NCI-H2081 (cell line): ENCODE data around the gene TUBA4B.
"Not testable (repeated sequence)": the region's sequence is repeated elsewhere in the genome, so short reads cannot be mapped to it uniquely, and the experiment has no call there.

Experiments used
- DNase-seq, 2 experiments: peaks; one replicate each; lab custom pipeline; 2025; lab: John Stamatoyannopoulos, UW

The TUBA4B gene

DNA sequence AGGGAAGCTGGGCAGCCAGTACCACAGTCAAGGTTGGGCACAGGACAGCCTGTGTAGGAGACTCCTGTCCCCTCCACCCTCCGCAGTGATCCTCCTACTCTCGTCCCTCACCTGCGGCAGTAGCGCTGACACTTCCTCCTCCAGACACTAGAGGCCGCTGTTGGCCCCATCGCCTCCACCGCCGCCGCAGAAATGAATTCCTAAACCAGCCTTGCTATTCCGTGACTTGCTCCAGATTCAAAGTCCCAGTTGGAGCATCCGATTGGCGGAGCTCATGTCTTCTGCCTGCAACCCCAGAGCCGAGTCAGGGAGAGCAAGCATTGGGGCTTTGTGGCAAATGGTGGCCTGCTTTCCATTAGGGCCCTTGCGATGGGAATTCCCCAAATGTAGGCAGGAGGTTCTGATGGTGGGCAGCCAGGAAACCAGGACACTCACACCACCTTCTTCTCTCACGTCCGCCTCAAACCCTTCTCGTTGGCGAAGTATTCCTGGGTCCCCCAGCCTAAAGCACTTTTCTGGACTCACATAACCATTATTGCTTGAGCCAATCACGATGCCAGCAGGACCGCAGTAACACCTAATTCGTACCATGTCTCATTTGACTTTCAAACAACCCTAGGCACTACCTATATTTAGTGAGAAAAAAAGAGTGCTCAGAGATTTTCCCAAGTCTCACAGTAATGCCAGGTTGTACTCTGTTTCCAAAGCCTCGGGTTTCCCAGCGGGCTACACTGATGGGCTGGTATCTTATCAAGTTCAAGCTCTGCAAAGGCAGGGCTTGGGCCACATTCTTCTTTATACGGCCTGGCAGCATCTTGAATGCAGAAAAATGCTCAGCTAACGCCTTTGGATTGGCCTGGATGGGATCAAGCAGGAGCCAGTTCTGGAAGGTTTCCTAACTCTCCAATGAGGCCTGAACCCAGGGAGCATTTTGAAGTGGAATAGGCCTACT lies 24.9 kb downstream of the TUBA4B start:
- DNase-seq, result peak; percentile 70 to 71

DNA sequence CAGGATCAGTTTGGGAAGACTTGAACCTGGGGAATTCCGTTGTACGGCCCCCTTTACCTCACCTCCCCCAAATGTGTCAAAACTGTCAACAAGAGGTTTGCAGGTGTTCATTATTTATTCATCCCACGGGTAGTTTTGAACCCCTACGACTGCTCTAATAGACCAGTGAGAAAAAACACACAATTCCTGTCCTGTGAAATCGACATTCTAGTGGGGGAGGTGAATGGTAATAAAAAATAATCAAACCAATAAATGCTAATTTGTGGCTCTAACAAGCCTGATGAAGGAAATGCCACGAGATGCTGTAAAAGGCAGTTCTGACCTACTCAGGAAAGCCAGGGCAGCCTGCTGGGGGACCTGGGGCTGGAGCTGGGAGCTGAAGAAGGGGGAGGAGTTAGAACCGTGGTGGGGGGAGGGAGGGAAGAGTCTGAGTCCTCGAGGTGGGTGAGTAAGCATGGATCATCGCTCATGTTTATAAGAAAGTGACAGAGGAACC lies 25.7 kb downstream of the TUBA4B start:
- no peak for DNase-seq

DNA sequence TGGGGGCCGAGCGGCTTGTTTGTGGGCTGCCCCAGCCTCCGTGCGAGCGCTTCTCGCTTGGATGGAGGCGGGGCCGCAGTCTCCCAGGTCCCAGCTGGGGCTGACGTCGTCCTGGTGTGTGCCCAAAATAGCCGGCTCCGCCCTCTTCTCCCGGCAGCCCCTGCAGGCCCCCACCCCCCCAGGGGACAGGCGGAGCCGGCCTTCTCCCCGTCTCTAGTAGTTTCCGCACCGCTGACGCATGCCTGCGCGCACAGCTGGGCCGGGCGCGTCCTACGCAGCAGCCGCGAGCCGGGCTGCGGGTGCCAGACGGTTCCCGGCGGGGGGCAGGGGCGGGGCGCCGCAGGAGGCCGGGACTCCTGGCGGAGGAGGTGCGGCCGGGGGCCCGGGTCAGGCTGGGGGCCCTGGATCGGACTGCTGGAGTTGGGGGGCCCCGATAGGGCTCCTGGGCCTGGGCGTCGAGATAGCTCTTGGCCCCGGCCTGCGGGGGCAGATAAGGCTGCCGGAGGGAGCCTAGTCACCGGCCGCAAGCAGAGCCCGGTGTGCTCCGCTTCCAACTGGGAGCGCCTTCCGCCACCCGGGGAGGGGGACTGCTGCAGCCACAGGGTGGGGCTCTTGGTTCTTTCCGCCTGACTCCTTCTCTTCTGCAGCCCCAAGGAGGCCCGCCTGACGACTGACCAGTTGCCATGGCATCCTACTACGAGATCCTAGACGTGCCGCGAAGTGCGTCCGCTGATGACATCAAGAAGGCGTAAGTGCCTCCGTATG lies 26.3 kb downstream of the TUBA4B start, which contains the start of gene DNAJB2:
Gene DNAJB2 (plus strand): TSS at position 216 of the 765 bp plus-strand sequence. CDS start 468 bp downstream, at position 684.
- DNase-seq, result peak; percentile 97

DNA sequence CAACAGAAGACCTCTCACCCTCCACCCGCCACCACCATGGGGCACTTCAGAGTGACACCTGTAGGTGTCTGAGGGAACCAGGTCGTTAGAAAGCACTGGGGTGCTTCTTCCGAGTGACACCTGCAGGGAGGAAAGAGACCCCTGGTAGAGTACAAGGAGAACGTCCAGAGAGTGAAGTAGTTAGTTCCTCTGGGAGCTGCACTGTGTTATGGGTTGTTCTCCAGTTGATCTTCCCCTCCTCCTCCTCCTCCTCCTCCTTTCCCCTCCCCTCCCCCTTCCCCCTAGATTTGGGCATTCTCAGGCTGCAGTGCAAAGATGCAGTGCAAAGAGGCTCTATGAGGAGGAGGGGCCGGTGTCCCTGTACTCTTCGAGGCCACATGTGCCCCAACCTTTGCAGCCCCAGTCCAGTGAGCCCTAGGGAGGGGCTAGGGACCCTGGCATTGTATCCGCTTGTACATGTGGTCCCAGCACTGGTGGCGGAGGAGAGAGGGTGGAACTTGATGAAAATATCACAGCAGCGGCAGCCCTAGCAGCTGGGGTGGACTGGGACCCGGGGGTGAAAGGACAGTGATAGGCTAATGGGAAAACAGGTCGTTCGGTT lies 27.0 kb downstream of the TUBA4B start:
- no peak for DNase-seq

DNA sequence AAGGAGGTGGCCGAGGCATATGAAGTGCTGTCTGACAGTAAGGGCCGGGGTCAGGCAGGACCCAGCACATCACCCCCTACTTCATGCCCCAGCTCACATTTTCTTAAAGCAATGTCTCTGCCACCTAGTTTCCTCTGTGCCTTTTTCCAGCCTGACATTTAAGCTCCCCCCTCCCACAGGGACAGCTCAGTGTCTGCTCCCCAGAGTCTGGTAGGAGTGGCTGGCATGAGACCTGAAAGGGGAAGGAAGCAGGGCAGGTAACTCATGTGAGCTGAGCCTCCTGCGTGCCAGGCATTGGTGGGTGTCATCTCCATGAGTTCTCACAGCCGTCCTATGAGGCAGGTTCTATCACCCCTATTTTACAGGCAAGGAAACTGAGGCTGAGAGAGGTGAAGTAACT lies 27.6 kb downstream of the TUBA4B start:
- DNase-seq, result no peak

DNA sequence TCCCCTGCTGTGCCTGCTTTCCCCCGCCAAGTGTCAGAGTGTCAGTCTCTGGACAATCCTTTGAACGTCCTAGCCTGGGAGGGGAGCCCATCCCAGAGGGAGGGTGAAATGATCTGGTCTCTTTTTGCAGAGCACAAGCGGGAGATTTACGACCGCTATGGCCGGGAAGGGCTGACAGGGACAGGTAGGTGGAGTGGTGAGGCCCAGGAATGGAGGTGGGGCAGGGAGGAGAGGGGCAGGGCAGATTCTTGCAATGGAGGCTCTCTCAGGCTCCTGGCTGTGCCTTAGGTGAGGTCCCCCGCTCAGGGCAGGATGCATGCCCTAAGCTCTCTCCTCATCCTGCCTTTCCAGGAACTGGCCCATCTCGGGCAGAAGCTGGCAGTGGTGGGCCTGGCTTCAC lies 28.5 kb downstream of the TUBA4B start:
- DNase-seq, result no peak

DNA sequence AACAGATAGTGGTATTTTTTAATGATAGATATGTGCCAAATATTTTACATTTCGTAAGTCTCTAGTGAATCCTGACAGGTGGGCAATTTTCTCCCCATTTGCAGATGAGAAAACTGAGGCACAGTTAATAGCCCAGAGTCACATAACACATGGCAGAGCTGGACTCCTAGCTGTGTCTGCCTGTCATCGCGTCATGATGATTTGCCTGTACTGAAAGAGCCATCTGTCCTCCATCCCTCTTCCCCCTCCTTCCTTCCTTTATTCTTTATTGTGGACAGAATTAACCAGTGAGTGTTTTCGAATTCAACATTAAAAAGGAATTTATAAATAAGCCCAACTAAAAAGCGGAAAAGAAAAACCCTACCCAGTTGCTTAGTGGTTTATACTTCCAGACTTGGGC lies 29.3 kb downstream of the TUBA4B start:
- DNase-seq, result no peak

DNA sequence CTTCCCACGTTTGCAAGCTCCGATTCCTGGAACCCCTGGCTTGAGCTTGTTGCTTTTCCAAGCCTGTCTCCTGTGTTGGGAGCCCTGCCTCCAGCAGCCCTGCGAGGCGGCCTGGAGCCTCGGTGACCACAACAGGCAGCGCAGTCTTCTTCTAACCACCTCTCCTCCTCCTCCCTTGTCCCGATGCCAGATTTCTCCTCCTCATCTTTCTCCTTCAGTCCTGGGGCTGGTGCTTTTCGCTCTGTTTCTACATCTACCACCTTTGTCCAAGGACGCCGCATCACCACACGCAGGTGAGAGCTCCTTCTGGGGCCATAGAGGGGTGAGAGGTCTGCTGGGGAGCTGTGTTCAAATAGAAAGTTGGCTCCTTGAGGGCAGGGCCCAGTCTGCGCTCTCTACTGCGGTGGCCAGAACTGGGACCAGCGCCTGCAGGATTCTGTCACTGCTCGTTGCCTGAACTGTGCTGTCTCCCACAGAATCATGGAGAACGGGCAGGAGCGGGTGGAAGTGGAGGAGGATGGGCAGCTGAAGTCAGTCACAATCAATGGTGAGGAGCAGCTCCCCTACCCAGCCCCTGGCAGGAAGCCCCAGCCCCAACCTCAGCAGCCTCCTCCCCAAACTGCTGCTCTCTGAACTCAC lies 30.0 kb downstream of the TUBA4B start:
- DNase-seq, result no peak

DNA sequence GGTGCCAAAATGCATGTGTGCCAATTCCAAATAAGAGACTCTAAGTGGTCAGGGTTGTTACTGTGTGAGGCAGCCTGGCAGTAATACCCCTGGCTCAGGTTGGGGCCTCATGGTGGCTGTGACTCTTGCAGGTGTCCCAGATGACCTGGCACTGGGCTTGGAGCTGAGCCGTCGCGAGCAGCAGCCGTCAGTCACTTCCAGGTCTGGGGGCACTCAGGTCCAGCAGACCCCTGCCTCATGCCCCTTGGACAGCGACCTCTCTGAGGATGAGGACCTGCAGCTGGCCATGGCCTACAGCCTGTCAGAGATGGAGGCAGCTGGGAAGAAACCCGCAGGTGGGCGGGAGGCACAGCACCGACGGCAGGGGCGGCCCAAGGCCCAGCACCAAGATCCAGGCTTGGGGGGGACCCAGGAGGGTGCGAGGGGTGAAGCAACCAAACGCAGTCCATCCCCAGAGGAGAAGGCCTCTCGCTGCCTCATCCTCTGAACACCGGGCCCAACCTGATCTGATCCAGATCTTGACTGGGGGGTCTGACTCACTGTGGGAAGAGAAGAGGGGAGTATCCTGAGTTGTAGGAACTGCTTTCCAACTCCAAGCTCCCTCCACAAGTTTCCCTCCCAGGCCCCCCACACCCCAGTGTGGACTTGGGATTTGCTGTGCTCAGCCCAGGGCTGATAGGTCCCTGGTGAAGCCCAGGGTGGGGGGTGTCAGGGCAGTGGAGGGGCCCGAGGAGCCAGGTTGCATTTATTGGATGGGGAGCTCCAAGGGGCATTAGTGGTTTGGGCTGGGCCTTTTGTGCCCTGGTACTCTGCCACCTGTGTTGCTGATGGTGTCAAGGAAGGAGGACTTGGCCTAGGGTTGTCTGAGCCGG lies 31.7 kb downstream of the TUBA4B start:
- no peak for DNase-seq

DNA sequence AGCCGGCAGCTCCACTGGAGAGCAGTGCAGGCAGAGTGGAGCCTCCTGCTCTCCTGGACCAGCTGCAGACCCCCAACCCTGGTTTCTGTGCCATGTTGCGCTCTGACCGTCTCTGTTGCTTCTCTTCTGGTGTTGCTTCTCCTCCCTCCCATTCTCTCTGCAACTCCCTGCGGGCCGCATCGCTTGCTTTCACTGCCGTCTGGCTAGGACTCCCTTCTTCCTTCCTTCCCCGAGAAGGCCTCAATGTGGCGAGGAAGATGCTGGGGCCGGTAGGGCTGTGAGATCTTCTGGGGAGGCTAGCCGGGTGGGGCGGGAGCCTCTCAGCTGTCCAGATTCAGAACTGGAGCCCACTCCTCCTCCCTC lies 32.3 kb downstream of the TUBA4B start:
- DNase-seq, result no peak

DNA sequence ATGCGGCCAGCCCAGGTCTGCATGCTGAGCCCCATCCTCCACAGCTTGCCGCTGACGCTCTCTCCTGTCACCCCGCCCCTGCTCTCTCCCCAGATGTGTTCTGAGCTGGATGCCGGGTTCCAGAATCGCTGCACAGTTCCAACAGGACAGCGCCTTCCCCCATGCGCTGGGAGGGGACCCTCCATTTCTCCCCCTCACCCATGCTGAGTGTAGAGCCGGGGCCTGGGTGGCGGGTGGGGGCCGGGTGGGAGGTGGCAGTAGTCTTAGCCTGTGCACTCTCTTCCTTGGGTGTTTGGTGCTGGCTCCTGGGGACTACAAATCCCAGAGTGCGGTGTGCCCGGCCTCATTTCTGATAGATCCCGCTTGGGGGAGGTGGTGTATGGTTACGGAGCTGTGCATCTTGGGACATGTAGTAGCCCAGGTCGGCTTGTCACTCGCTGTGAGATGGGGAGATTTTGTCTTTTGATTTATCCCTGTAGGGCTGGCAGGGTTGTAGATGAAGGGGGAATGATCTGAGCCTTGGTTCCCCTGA lies 32.9 kb downstream of the TUBA4B start:
- no peak for DNase-seq

DNA sequence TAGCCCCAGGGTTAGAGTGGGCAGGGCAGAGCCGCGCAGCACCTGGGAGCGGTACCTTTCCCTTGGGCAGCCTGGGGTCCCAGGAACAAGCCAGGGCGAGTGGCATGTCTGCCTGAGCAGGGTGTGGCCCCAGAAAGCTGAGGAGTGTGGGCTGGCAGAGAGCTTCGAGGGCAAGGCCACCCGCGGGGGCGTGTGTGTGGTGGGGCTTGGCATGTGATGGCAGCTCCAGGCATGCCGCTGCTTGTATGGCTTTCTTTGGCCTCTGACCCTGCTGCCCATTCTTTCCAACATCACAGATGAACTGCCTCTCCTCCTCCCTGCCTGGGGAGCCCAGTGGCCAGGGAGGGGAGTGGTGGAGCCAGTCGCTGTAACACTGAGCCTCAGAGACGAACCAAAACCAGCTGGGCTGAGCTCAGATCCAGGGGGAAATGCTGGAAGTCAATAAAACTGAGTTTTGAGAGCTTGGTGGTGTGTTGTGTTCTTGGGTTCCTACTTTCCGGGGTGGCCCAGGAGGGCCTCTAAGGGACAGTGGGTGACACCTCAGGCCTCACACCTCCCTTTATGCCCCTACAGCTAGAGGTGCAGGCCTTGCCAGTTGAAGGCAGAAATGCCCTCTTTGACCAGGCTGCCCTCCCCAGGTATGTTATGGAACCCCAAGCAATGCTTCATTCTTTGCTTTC lies 33.5 kb downstream of the TUBA4B start:
- no peak for DNase-seq

DNA sequence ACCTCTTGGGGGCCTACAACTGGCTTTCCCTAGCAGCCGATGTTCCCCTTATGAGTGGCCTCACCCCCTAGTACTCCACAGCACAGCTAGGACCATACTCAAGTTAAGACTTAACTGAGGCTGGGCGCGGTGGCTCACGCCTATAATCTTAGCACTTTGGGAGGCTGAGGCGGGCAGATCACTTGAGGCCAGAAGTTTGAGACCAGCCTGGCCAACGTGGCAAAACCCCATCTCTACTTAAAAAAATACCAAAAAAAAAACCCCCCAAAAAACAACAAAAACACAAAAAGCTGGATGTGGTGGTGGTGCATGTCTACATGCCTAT lies 34.0 kb downstream of the TUBA4B start:
- DNase-seq, result not testable (repeated sequence)

DNA sequence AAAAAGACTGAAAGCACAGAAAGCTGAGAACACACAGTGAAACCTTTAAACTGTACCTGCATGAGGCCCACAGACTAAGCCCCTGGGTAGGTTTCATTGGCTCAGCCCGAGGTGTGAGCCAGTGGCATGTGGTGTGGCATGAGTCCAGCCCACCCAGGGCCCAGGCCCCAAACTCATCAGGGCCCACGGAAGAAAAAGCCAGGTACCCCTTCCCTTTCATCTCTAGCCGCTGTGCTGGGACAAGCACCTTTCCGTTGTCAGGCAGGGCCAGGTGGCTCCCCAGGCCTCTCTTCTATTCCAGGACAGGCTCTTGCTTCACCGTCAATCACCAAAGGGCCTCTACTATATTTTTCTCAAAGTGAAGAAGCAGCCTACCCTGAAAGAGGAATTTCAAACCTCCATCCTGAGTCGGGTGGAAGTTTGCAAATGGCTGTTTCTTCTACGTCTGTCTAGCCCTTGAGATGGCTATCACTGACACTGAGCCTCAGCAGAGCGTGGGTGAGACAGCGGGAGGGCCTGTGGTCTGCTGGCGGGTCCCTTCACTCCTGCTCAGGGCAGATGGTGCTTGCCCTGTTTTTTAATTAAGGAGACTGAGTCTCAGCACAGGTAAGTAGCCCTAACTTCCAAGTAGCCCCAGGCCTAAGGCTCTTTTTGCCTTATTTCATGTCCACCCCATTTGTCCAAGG lies 34.7 kb downstream of the TUBA4B start:
- no peak for DNase-seq

DNA sequence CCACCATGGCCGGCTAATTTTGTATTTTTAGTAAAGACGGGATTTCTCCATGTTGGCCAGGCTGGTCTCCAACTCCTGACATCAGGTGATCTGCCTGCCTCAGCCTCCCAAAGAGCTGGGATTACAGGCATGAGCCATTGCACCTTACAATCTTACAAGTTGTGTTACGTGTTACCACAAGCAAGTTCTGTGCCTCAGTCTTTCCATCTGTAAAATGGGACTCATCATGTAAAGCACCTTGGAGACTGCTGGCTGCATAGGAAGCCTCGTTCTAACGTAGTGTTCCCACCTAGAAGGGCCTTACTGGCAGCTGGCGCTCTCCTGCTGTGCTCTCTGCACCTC lies 36.1 kb downstream of the TUBA4B start:
- DNase-seq, result no peak

DNA sequence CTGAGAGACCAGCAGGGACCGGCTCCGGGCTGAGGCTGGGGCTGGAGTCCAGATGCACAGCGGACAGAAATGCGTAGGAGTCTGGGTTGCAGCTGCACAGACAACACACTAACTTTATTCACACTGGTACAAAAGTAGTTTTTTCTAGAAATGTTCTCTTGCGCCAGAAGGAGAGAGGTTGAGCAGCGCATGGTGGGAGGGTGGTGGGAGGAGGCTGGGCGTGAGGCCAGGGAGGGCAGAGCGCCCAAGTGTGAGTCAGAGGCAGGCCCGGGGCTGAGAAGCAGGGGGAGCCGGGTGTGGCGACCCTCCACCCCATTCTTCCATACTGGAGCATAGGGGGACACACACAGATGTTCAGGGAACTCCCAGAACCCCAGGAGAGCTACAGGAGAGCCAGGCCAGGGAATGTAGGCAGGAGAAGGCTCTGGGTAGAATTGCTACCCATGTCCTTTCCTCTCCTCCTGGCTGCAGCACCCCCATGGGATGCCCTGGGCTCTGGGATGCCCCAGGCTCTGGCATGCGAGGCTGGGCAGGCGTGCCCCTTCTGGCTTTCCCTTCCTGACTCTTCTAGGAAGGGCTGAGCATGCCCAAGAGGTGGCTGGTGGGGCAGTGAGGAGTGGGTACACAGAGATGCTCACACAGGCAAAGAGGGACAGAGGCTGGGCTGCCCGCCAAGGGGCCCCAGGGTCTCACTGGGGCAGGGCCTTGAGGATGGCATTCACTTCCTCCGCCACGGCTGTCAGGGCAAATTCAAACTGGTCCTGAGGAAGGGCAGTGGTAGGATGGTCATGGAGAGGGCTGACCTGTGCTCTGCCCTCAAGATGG lies 36.7 kb downstream of the TUBA4B start:
- DNase-seq, result no peak

DNA sequence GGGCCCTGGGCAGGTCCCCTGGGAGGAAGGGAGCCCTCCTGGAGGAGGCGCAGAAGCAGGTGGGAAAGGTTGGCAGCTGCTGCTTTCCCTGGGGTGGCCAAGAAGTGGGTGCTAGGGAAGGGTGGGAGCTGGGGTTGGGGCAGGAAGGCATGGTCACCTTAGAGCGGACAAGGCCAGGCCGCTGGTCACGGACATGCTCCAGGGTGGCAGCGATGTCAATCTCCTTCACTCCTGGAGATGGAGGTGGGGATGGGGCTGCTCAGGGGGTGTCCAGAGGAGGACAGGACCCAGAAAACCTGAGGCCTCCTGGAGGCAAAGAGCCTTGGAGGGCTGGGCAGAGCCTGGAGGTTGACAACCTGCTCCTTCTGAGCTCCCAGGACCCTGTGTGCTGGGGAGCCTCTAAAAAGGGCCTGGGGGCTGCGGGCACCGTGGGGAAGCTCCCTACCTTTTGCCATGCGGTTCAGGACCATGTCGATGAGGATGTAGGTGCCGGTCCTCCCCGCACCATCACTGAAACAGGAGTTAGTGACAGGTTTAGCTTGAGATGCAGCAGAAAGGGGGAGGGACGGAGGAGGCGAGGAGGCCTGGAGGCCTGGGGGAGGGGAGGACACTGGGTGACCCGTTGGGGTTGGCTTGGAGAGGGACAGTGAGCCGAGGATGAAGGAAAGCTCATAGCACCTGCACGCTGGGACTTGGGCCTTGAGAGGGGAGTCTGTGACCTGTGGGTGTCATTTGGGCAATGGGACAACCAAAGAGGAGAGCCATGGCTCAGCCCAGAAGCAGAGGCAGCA lies 37.5 kb downstream of the TUBA4B start:
- DNase-seq, result no peak

DNA sequence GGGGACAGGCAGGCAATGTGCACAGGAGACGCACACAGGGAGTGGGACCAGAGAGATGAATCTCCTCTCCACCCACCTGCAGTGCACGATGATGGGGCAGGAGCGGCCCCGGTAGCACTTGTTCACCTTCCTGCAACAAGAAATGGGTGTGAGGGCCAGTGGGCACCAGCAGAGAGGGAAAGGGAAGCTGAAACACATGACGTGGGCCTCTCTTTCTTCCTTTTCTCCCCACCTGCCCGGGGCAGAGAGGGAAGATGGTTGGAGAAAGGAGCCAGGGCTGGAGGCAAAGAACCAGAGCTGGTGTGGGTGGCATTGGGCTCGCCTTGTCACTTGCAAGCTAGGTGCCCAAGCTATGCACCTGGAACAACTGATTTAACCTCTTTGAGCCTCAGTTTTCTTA lies 38.4 kb downstream of the TUBA4B start:
- no peak for DNase-seq
